HG03575 (cell line): ENCODE measurements around the gene HAUS7.

ENCODE experiments used
- ATAC-seq: cut with Tn5 transposase; IDR thresholded peaks from one replicate; pipeline ENCODE4 v1.9.1; 2021; ENCODE audit not compliant: unreplicated experiment, insufficient number of reproducible peaks, low FRiP score; ENCODE audit errors: extremely low read depth

The HAUS7 gene

GRCh38 chrX:153445106-153445855 lies 25.1 kb downstream of the HAUS7 start:
- no peak for ATAC-seq

- ATAC-seq: no peak
Observed at GRCh38 chrX:153444333-153445011, 25.9 kb downstream of the HAUS7 start.

GRCh38 chrX:153443476-153444332 lies 26.7 kb downstream of the HAUS7 start:
- no peak for ATAC-seq

- no peak for ATAC-seq
Observed at GRCh38 chrX:153442463-153442862, 27.9 kb downstream of the HAUS7 start.

GRCh38 chrX:153441981-153442380 lies 28.4 kb downstream of the HAUS7 start:
- ATAC-seq: no peak

- no peak for ATAC-seq
Observed at GRCh38 chrX:153441296-153441695, 29.1 kb downstream of the HAUS7 start.

- ATAC-seq: no peak
Observed at GRCh38 chrX:153440556-153441135, 29.7 kb downstream of the HAUS7 start.

- no peak for ATAC-seq
Observed at GRCh38 chrX:153439977-153440376, 30.4 kb downstream of the HAUS7 start.

GRCh38 chrX:153438532-153438931 lies 31.8 kb downstream of the HAUS7 start:
- ATAC-seq: no peak

- no peak for ATAC-seq
Observed at GRCh38 chrX:153435845-153436244, 34.5 kb downstream of the HAUS7 start.

GRCh38 chrX:153434801-153435200 lies 35.6 kb downstream of the HAUS7 start:
- ATAC-seq: no peak

GRCh38 chrX:153433781-153434285 lies 36.5 kb downstream of the HAUS7 start:
- no peak for ATAC-seq

GRCh38 chrX:153433161-153433680 lies 37.2 kb downstream of the HAUS7 start:
- ATAC-seq: no peak

GRCh38 chrX:153430796-153431195 lies 39.6 kb downstream of the HAUS7 start:
- no peak for ATAC-seq

- no peak for ATAC-seq
Observed at GRCh38 chrX:153426204-153426603, 44.2 kb downstream of the HAUS7 start.

GRCh38 chrX:153423652-153424051 lies 46.7 kb downstream of the HAUS7 start:
- no peak for ATAC-seq

GRCh38 chrX:153421856-153422255 lies 48.5 kb downstream of the HAUS7 start:
- ATAC-seq: no peak

- ATAC-seq: no peak
Observed at GRCh38 chrX:153420851-153421599, 49.4 kb downstream of the HAUS7 start.
